DMS 273 treated with DMSO at 0.1 percent for 48 hours (cell line): ENCODE results near the gene EDEM3.
"Not testable (repeated sequence)": the region's sequence is repeated elsewhere in the genome, so short reads cannot be mapped to it uniquely, and the experiment has no call there.

Experiments used
- DNase-seq: peaks from one replicate; lab custom pipeline; 2025; lab: John Stamatoyannopoulos, UW

EDEM3 gene, protein sequence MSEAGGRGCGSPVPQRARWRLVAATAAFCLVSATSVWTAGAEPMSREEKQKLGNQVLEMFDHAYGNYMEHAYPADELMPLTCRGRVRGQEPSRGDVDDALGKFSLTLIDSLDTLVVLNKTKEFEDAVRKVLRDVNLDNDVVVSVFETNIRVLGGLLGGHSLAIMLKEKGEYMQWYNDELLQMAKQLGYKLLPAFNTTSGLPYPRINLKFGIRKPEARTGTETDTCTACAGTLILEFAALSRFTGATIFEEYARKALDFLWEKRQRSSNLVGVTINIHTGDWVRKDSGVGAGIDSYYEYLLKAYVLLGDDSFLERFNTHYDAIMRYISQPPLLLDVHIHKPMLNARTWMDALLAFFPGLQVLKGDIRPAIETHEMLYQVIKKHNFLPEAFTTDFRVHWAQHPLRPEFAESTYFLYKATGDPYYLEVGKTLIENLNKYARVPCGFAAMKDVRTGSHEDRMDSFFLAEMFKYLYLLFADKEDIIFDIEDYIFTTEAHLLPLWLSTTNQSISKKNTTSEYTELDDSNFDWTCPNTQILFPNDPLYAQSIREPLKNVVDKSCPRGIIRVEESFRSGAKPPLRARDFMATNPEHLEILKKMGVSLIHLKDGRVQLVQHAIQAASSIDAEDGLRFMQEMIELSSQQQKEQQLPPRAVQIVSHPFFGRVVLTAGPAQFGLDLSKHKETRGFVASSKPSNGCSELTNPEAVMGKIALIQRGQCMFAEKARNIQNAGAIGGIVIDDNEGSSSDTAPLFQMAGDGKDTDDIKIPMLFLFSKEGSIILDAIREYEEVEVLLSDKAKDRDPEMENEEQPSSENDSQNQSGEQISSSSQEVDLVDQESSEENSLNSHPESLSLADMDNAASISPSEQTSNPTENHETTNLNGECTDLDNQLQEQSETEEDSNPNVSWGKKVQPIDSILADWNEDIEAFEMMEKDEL

GRCh38 chr1:184754476-184755225, at the start of gene EDEM3:
TSS of gene EDEM3 (minus strand) at chr1:184754858. CDS start at chr1:184754646, 212 bp downstream.
- DNase-seq, result peak; percentile 99

GRCh38 chr1:184804220-184804619, 49.6 kb upstream of the EDEM3 start:
- DNase-seq, result no peak

GRCh38 chr1:184803180-184803492, 48.5 kb upstream of the EDEM3 start:
- no peak for DNase-seq

GRCh38 chr1:184802354-184803179, 47.9 kb upstream of the EDEM3 start:
- DNase-seq, result no peak

DNA sequence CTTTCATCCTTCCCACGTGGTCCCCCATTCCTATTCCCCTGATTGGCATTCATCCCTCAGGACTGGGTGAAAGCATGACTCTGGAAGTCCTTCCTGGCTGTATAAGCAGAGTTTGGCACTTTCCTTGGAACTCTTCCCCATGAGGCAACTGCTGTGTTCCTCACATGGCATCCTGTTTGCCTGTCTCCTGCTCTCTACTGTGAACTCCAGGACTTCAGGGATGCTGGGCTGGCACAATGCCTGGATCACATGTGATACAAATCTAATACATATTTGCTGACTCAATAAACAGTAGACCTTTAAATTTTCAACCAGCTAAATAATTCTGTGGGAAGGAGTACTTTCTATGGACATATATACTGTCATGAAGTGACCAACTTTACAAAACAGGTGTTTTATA, 46.8 kb upstream of the EDEM3 start:
- DNase-seq, result no peak

- DNase-seq, result no peak
These were observed 46.2 kb upstream of the EDEM3 start for GRCh38 chr1:184800876-184801275.

- no peak for DNase-seq
These were observed 39.3 kb upstream of the EDEM3 start for GRCh38 chr1:184793967-184794366.

GRCh38 chr1:184792450-184792969, 37.9 kb upstream of the EDEM3 start:
- no peak for DNase-seq

- DNase-seq, result no peak
These were observed 36.9 kb upstream of the EDEM3 start for GRCh38 chr1:184791550-184791900.

- peak; percentile 15 for DNase-seq
These were observed 36.2 kb upstream of the EDEM3 start for GRCh38 chr1:184790642-184791549.

- DNase-seq, result no peak
These were observed 35.2 kb upstream of the EDEM3 start for GRCh38 chr1:184789884-184790283.

GRCh38 chr1:184788970-184789369, 34.3 kb upstream of the EDEM3 start:
- DNase-seq, result no peak

GRCh38 chr1:184785529-184785928, 30.9 kb upstream of the EDEM3 start:
- no peak for DNase-seq

GRCh38 chr1:184783723-184784122, 29.1 kb upstream of the EDEM3 start:
- DNase-seq, result not testable (repeated sequence)

GRCh38 chr1:184781941-184782340, 27.3 kb upstream of the EDEM3 start:
- DNase-seq, result no peak

GRCh38 chr1:184775885-184776284, 21.2 kb upstream of the EDEM3 start:
- DNase-seq, result no peak

DNA sequence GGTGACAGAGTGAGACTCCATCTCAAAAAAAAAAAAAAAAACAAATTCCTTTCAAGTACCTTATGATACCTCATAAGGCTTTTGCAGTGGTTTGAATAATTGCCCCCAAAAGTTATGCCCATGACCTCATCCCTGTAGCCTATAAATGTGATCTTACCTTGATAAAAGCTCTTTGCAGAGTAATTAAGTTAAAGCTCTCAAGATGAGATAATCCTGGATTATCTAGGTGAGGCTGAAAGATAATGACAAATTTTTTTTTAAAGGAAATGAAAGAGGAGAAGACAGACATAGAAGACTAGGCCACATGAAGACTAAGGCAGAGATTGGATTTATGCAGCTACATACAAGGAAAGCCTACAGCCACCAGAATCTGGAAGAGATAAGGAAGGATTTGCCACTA, 20.7 kb upstream of the EDEM3 start:
- DNase-seq, result no peak

- no peak for DNase-seq
These were observed 19.2 kb upstream of the EDEM3 start for GRCh38 chr1:184773762-184774320.

- DNase-seq, result no peak
These were observed 16.6 kb upstream of the EDEM3 start for GRCh38 chr1:184771190-184771691.
